HG02571 (cell line): ENCODE measurements around the gene BAD.
"Not testable (repeated sequence)": the region's sequence is repeated elsewhere in the genome, so short reads cannot be mapped to it uniquely, and the experiment has no call there.

Experiments
- ATAC-seq: cut with Tn5 transposase; IDR thresholded peaks from one replicate; pipeline ENCODE4 v1.9.1; 2021; ENCODE audit warnings: mild to moderate bottlenecking, moderate library complexity; ENCODE audit not compliant: unreplicated experiment

Gene BAD

GRCh38 chr11:64284048-64284961 lies at the start of gene BAD:
Gene BAD, minus strand, starts transcription at chr11:64284665. Its CDS starts 297 bp downstream, at chr11:64284368.
- peak; percentile 59 for ATAC-seq

GRCh38 chr11:64333556-64333955 lies 49.1 kb upstream of the BAD start:
- no peak for ATAC-seq

GRCh38 chr11:64331569-64332371 lies 47.3 kb upstream of the BAD start:
- peak; percentile 49 for ATAC-seq

- no peak for ATAC-seq
These were observed 46.4 kb upstream of the BAD start for GRCh38 chr11:64330888-64331287.

GRCh38 chr11:64327993-64328392 lies 43.5 kb upstream of the BAD start:
- ATAC-seq, result no peak

GRCh38 chr11:64327375-64327774 lies 42.9 kb upstream of the BAD start:
- ATAC-seq, result no peak

GRCh38 chr11:64324692-64325469 lies 40.4 kb upstream of the BAD start:
- ATAC-seq, result no peak

- ATAC-seq, result not testable (repeated sequence)
These were observed 39.5 kb upstream of the BAD start for GRCh38 chr11:64323984-64324383.

GRCh38 chr11:64323373-64323772 lies 38.9 kb upstream of the BAD start:
- no peak for ATAC-seq

- ATAC-seq, result no peak
These were observed 38.4 kb upstream of the BAD start for GRCh38 chr11:64322925-64323260.

- no peak for ATAC-seq
These were observed 37.1 kb upstream of the BAD start for GRCh38 chr11:64321533-64321932.

GRCh38 chr11:64321026-64321425 lies 36.6 kb upstream of the BAD start:
- ATAC-seq, result no peak

- no peak for ATAC-seq
These were observed 36.1 kb upstream of the BAD start for GRCh38 chr11:64320556-64320955.

GRCh38 chr11:64318766-64319761 lies 34.6 kb upstream of the BAD start:
- no peak for ATAC-seq

- ATAC-seq, result peak; percentile 72
These were observed 33.7 kb upstream of the BAD start, which contains the start of gene PRDX5 for GRCh38 chr11:64317961-64318765. Gene PRDX5, plus strand, starts transcription at chr11:64318121. Its CDS starts 95 bp downstream, at chr11:64318216.

GRCh38 chr11:64317325-64317960 lies 33.0 kb upstream of the BAD start, which contains the start of gene TRMT112:
Gene TRMT112, minus strand, starts transcription at chr11:64317559. Its CDS starts 33 bp downstream, at chr11:64317526.
- peak; percentile 59 for ATAC-seq

- no peak for ATAC-seq
These were observed 32.3 kb upstream of the BAD start for GRCh38 chr11:64316672-64317324.
